Left renal cortex interstitium (tissue), 4 donors: Measurements from ENCODE around the gene GFOD2. TPM values are rescaled to one million over a fixed set of nuclear protein-coding genes. Genes with fewer than 3 reads are reported as not detected.
"Not testable (repeated sequence)": the region's sequence is repeated elsewhere in the genome, so short reads cannot be mapped to it uniquely, and the experiment has no call there.

Source experiments
- DNase-seq, 4 donors: peaks; one replicate each; pipeline ENCODE4 v3.0.0-alpha.2; 2013; ENCODE audit warnings: low read depth in 4 of 4, low spot score in 2 of 4, missing footprints in 1 of 4
- polyA plus RNA-seq, 4 donors: library from polyadenylated mRNA; unstranded; fragments of 120-200 nt; gene quantifications; one replicate each; pipeline ENCODE4 v1.2.1, GENCODE V29; 2013; ENCODE audit not compliant: insufficient read length in 4 of 4

Gene GFOD2
- polyA plus RNA-seq, 4 donors = 18.7 to 25.6 (median 23.7) TPM

DNA sequence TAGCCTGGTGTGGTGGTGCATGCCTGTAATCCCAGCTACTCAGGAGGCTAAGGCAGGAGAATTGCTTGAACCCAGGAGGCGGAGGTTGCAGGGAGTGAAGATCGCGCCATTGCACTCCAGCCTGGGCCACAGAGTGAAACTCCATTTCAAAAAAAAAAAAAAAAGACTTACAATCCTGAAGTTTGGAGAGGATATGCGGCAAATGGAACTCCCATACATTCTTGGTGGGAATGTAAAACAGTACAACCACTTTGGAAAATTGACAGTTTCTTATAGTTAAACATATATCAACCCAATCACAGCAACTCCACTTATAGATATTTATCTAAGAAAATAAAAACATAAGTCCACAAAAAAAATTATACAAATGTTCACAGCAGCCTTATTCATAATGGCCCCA is 11.9 kb downstream of the GFOD2 start:
- DNase-seq = no peak

DNA sequence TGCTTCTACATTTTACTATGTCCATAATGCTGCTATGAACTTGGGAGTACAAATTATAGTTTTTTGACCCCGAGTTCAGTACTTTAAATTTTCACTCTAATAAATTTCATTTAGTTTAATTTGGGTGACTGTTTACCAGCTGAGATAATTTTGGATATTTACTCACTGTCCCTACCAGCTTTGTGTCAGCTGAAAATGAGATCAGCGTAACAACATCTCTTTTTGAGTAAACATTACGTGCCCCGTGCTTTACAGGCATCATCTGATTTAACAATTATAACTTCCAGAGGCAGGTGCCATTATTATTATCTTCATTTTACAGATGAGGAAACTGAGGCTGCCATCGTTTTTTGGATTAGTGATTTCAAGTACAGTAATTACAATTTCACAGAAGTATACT is 15.0 kb downstream of the GFOD2 start:
- DNase-seq = no peak

DNA sequence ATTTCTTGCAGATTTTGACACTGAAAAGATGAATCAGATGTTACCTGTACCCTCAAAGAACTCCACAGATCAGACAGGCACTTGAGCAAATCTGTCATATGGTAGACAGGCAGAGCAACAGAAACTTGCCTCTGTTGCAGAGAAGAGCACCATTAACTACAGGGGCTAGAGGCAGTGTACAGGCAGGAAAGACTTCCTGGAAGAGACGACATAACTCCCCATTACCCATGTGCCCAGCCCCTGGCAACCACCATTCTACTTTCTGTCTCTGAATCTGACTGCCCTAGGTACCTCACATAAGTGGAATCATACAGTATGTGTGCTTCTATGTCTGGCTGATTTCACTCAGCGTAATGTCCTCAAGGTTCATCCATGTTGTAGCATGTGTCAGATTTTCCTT is 15.5 kb downstream of the GFOD2 start:
- DNase-seq = no peak

DNA sequence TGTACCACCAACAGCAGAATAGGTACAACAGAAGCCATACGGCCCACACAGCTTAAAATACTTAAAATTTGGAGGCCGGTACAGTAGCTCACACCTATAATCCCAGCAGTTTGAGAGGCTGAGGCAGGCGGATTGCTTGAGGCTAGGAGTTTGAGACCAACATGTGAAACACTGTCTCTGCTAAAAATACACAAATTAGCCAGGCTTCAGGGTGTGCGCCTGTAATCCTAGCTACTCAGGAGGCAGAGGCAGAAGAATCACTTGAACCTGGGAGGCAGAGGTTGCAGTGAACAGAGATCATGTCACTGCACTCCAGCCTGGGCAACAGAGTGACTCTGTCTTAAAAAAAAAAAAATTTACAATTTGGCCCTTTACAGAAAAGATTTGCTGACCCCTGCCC is 17.0 kb downstream of the GFOD2 start:
- DNase-seq = no peak

DNA sequence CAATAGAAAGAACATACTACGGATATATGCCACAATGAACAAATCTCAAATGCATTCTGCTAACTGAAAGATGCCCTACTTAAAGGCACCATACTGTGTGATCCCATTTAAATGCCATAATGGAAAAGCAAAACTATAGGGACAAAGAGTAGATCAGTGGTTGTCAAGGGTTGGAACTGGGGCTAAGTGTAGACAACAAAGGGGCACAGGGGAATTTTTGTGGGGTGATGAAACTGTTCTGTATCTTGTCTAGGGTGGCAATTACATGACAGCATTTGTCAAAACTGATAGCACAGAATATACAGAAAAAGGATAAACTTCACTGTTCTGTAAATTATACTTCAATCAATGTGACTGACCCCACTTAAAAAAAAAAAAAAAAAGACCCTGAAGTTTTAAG is 17.7 kb downstream of the GFOD2 start:
- no peak for DNase-seq

DNA sequence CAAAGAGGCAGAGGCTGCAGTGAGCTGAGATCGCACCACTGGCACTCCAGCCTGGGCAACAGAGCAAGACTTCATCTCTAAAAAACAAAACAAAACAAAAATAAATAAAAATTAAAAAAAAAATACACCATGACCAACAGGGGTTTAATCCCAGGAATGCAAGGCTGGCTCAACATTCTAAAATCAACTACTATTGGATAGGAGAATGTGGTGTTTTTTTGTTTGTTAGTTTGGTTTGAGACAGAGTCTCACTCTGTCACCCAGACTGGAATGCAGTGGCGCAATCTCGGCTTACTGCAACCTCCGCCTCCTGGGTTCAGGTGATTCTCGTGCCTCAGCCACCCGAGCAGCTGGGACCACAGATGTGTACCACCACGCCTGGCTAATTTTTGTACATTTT is 19.9 kb downstream of the GFOD2 start:
- DNase-seq = no peak

DNA sequence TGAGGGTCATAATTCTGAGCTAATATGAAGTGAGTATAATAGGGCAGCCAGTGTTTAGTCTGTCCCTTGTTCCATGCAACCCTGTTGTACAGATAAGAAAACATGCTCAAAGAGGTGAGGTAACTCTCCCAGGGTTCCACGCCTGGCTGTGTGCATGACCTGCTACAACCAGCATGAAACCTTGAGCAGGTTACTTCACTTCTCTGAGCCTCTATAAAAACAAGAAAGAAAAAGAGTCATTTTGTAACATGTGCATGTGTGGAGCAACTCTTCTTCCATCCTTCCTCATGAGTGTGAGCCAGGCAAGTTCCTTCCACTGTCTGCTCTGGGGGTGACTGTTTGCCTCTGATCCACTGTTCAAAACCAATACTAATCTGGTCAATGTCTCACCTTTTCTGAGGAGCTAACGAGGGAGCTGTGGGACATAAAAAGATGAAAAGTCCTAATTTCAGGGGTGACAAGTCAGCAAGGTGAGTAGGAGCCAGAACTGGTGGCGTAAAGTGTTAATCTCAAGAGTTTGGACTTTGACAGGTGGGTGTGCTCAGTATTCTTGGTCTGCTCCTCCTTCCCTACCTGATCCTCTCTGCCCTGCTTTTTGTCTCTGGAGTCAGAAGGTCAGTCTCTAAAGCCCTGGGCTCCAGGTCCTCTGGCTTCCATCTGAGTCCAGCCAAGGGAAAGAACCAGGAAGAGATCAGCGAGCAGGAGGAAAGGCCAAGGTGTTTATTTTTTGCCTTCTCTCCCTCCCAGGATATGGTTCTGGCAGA is 21.5 kb downstream of the GFOD2 start:
- DNase-seq = no peak

DNA sequence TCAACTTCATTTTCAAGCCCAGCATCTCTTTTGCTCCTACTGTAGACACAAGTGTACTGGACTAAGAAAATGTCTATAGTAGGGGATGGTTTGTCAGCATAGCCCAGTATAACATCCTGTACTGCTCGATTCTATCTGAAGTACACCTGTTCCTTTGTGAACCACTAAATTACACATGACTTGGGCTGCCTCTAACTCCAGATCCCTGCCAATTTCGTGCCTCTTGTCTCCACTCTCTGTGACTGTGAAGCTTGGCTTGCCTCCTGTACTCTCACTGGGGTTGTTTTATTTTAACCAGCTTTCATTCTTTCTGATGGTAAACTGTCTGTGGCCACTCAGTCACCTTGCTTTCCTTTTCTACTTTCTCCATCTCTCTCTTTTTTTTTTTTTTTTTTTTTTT is 24.5 kb downstream of the GFOD2 start:
- DNase-seq = no peak

DNA sequence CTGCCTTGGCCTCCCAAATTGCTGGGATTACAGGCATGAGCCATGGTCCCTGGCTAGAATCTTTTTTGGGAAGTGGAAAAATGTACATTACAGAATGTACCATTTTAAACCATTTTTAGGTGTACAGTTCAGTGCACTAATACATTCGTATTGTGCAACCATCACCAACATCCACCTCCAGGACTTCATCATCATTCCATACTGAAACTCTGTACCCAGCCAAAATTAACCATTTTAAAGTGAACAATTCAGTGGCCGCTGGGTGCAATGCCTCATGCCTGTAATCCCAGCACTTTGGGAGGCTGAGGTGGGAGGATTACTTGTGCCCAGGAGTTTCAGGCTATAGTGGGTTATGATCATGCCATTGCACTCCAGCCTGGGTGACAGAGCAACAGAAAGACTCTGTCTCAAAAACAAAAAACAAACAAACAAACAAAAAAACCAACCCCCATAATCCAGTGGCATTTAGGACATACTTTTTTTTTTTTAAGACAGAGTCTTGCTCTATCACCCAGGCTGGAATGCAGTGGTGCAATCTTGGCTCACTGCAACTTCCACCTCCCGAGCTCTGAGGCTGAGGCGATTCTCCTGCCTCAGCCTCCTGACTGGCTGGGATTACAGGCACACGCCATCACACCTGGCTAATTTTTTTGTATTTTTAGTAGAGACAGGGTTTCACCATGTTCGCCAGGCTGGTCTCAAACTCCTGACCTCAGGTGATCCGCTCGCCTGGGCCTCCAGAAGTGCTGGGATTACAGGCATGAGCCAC is 25.4 kb downstream of the GFOD2 start:
- DNase-seq = not testable (repeated sequence)

DNA sequence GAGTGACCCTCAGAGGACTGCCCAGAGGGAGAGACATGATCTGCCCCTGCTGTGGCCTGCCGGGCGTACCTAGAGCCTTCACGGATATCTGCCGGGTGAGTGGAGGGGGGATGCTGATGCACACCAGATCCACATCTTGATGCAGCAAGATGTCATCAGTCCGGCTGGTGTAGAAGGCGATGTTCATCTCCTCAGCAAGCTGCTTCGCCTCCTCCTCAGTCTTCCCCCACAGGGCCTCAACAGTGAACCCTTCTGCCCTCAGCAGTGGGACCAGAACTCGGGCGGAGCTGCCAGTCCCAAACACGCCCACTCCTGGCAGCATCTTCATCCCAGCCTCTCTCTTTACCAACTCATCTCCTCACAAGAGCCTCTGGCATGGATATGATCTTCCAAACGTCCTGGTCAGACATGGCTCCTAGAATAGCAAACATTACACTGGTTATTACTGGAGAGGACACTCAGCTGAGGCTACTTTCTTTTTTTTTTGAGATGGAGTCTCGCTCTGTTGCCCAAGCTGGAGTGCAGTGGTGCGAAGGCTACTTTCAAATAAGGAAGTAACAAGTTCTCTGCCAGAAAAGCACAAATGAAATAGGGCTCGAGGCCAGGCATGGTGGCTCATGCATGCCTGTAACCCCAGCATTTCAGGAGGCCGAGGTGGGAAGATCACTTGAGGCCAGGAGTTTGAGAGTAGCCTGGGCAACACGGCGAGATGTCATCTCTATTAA is 33.6 kb downstream of the GFOD2 start:
- DNase-seq = no peak

DNA sequence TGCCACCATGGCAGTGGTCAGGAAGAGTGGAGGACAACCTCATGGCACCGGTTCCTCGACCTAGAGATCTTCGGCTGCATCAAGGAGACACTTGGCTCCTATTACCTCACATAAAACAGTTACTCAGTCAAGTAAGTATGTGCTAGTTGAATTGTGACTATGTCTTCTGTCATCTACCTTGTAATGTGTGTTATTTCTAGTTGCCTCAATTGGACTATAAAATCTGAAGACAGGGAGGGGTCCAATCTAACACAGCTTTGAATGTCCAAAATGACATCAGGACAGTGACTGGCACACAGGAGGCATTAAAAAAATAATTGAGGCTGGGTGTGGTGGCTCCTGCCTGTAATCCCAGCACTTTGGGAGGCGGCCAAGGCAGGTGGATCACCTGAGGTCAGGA is 35.3 kb downstream of the GFOD2 start:
- no peak for DNase-seq

DNA sequence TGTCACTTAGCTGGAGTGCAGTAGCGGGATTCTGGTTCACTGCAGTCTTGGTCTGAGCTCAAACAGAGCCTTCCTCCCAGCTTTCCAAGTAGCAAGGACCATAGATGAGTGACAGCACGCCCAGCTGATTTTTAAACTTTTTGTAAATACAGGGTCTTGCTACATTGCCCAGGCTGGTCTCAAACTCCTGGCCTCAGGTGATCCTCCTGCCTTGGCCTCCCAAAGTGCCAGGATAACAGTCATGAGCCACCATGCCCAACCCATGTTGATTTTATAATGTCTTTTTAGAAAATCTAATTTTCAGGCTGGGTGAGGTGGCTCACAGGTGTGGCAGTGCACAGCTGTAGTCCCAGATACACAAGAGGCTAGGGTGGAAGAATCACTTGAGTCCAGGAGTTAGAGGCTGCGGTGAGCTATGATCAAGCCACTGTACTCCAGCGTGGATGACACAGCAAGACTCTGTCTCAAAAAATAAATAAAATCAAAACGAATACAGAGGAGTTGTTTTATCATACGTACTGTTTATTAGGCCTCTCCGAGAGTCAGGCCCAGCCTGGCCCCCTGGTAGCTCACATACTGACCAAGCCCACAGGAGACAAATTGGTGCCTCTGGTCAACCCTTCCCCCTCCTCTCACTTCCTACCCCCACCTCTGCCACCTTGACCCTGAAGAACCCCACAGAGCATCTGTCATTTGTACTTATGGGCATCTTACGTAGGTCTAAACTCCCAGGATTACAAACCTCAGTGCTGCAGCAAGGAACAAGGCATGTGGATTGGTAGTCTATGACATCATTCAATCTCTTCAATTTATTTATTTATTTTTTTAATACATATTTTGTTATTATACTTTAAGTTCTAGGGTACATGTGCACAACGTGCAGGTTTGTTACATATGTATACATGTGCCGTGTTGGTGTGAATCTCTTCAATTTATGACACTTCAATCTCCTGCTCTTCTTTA is 38.9 kb downstream of the GFOD2 start:
- DNase-seq = no peak

DNA sequence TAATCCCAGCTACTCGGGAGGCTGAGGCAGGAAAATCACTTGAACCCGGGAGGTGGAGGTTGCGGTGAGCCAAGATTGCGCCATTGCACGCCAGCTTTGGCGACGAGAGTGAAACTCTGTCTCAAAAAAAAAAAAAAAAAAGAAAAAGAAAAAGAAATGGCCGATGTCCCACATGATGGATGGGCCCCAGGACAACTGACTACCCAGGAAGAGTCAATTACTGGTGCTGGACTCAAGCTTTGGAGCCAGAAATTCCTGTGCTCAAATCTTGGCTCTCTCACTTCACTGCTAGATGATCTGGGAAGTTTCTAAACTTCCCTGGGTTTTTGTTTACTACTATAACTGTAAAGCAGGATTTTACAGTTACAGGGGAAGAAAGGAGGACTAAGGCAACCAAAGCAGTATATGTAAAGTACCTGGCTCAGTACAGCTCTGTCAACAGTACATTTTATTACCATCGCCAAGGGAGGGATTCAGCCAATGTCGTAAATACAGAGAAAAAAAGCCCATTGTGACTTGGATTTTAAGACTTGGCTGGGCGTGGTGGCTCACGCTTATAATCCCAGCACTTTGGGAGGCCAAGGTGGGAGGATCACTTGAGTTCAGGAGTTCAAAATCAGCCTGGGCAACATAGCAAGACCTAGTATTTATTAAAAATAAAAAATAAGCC is 40.6 kb downstream of the GFOD2 start:
- no peak for DNase-seq

DNA sequence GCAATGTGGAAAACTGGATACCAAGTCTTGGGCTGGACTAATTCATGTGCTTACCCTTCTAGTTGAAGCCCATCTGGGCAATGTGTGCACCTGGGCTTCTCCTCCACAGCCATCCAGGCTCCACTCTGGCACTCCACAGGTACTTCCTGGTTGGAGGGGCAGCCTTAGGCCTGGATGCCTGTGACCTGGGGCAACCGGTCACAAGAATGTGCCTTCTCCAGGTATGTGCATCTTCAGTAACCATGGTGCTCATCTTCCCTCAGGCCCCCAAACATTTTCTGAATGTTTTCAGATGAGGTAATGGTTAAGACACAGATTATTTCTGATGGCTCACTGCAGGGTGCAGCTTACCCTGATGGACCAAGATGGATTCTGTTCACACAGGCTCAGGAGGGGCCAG is 41.4 kb downstream of the GFOD2 start:
- no peak for DNase-seq

DNA sequence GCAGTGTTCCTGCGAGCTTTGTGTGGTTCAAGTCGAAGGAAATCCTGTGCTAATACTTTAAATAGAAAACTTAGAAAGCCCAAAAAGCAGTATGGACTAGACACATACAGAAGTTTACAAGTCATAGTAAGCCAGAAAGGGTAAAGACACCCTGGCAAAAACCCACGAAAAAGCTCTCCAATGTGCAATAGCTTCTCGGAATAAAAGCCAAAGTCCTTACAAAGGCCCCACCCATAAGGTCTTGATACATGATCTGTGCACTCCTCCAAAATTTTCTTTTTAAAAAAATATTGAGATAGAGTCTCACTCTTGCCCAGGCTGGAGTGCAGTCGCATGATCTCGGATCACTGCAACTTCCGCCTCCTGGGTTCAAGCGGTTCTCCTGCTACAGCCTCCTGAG is 42.2 kb downstream of the GFOD2 start:
- no peak for DNase-seq

DNA sequence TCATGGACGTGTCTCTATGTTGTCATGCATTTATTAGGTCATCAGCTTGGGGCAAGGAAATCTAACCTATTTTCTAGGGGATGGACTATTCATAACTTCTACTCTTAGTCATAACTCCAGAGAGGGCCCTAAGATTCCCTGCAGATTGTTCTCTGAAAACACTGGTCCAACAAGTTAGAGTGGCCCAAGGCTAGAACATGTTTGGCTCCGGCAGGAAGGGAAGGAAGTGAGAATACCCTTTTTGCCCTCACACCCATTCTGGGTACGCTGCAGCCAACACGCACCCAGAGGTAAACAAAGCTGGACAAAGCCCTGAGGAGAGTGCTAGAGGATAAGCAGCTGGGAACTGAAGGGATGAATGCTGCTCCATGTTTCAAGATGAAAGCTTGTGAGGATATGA is 42.6 kb downstream of the GFOD2 start:
- no peak for DNase-seq

DNA sequence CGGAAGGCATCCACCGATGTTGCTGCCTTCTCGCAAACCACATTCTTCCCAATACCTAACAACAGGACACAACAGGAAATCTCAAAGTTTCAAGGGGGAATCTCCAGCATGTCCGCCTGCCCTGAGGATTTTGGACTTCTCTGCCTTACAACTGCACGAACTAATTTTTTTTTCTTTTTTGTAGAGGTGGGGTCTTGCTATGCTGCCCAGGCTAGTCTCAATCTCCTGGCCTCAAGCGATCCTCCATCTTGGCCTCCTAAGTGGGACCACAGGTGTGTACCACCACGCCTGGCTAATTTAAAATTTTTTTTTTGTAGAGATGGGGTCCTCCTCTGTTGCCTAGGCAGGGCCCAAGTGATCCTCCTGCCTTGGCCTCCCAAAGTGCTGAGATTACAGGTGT is 43.1 kb downstream of the GFOD2 start:
- DNase-seq = no peak

DNA sequence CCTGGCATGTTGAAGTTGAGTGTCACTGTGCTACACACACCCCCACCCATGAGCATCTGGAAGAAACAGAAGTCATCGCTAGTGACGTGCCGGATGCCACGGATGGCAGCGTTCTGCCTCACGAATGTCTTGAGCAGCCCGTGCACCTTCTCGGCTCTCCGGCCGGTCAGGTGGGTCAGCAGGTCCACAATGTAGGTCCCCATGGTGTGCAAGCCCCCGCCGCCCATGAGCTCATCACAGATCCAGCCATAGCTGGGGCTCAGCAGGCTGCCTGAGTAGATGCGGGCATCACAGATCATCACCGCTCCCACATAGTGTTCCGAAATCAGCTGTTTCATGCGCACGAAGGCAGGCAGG is 43.6 kb downstream of the GFOD2 start:
- no peak for DNase-seq

DNA sequence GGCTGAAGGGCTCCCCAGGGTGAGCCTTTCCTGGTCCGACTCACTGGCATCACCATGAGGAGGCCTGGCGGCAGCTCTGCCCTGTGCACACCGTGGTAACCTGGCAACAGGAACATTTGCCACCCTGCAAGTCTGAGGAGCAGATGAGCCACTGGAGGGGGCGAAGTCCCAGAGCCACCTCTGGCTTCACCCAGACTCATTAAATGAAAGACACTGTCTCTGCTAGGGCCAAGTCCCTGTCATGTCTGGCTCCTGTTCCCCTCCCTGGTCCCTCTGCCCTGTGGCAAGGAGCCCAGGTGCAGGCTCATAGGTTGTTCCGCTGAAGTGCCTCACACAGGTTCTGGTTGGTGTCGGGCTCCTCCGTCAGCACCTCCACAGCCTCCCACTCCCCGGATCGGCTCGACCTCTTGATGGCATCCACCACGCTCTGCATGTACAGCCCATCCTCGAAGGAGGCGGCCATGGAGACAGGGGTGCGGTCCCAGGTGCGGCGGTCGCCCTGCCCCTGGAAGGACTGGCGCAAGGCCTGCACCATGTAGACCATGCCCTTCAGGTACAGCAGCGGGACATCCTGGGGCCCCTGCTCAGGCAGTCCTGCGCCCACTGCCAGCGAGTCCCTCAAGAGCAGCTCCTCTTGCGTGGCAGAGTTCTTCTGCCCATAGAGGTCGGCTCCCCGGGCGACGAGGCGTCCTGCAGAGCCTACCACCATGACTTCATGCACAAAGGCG is 44.1 kb downstream of the GFOD2 start:
- DNase-seq = no peak
